PC-9 (cell line): ENCODE measurements around the gene PTPRD.

Source experiments
- CTCF ChIP-seq: fragments of 200-600 bp; sonication (generic); conservative IDR thresholded peaks from 2 replicates; pipeline ENCODE4 v1.6.1; 2017; ENCODE audit warnings: mixed run types, antibody characterized with exemption, mild to moderate bottlenecking, moderate library complexity
- EZH2 ChIP-seq: fragments of 200-600 bp; sonication (generic); IDR thresholded peaks from 2 replicates; pipeline ENCODE4 v1.8.0; 2017; ENCODE audit warnings: antibody characterized with exemption, low read depth

- TF ChIP-seq CTCF = no peak
- no peak for TF ChIP-seq EZH2
Measured at GRCh38 chr9:10007356-10007755, 605.4 kb downstream of the PTPRD start.
